NCI-H1417 (cell line): ENCODE results near the gene SMC3.
"Not testable (repeated sequence)": the region's sequence is repeated elsewhere in the genome, so short reads cannot be mapped to it uniquely, and the experiment has no call there.

ENCODE experiments used
- DNase-seq, 3 experiments: peaks; one replicate each; lab custom pipeline; 2025; lab: John Stamatoyannopoulos, UW

The SMC3 gene

DNA sequence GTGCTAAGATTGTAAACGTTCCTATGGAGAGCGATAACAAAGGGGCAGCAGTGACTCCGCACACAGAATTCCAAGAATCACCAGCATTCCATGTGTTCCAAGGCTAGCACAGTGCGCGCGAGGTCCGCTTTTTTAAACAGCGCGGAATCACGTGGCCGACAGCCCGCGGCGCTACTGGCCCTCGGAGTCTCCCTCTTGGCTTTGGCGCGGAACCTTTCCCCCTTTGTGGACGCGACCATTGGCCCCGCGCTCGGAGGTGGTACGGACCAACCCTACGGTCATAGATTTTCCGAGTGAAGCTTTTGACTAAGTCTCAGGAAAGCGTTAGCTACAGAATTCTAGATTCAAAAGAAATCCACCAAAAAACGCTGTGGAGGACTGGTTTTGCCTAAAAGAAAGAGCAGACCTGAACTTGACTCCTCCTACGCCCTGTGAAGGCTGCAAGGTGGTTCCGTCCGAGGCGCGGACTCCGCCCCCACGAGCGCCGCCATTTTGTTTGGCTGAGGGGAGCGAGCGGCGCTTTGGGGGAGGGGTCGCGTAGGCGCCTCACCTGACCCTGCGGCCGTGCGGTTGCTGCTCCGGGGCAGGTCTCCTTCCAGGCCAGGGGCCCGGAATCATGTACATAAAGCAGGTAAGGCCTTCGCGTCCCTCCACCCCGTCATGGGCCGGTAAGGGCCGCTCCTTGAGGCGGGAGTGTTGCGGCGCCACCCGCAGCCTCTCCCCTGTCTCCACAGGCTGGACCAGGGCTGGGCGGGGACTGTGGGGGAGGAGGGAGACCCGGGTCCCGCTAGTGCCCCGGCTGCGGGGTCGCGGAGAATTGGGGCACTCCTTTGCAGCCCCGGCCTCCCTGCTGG, at the start of gene SMC3:
Gene SMC3 (plus strand): TSS at position 495 of the 854 bp plus-strand sequence. CDS start 122 bp downstream, at position 617.
- peak; percentile 93 to 98 (median 94) for DNase-seq

DNA sequence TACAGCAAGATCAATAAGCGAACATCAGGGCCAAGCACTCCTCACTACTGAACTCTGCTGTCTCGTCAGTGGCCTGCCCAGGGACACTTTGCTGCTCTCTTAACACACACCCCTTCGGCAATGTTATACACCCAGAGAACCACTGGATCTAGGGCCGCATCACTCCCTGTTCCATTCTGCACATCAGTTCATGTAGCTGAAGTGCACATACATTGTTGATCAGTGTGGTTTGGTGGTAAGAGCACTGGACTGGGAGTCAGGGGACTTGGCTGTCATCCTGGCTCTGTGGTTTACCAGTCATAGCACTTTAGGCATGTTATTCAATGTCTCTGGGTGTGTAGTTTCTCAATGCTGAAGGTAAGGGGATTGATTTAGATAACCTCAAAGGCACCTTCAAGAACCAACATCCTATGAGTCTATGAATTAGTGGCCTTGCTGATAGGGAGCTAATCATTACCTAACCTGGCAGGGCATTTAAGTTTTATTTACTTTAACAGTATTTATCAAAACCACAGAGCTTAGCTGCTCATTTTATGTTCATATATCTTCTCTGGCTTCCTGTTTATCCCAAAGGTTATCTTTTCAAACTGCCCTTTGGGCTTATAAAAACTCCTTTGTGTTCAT, 45.0 kb upstream of the SMC3 start:
- peak in 1 of 3 experiments; percentile 43 for DNase-seq

DNA sequence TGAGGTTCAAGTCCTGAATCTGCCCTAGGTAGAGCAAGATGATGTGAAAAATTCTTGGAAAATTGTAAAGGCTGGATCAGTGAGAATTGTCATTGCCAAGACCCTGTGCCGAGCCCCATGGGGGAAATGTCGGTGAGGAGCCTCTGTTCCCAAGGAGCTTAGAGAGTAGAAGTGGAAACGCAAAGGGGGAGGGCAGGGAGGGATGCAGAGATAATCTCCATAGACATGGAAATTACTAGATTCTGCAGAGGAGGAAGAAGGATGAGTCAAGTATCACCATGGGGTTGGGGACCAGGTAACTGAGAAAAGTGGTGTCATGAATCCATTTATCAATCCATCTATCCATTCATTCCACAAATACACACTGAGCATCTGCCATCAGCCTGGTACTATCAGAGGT, 43.8 kb upstream of the SMC3 start:
- no peak for DNase-seq

DNA sequence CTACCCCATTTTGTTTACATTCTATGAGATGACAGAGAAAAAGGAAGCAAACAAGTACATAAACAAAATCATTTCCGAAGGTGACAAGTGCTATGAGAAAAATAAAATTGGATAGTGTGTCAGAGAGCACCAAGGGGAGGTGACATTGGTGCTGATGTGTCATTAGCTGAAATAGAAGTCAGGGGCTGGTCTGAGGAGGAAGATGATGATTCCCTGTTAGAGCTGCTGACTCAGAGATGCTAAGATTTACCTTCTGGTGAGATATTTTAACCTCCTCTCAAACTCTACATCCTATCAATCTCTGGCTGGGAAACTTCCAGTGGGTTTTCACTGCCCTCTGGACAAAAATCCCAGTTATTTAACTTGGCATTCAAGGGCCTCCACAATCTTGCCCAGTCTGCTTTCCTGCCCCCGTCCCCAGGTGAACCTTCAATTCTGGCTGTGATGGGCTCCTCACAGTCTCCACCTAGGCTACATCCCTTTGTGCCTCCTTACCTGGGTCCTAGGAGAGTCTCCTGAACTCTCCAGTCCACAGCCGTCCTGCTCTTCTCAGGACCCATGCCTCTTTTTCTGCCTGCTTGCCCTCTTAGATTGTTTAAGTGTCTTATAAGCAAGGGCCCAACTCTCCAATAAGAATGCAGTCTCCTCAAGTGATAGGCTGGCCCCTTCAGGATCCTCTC, 43.2 kb upstream of the SMC3 start:
- DNase-seq: no peak

DNA sequence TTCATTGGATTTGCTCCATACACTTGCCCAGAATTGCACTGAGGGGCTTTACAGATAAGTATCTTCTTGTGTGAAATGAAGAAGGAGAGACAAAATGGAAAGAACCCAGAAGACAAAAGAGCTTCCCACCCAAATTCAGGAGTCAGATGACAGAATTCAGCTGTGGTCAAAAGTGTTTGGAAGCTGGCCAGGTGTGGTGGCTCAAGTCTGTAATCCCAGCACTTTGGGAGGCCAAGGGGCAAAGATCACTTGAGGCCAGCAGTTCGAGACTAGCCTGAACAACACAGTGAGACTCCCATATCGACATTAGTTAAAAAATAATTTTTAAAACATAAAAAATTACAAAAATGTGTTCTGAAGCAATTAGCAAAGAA, 42.6 kb upstream of the SMC3 start:
- DNase-seq: no peak

DNA sequence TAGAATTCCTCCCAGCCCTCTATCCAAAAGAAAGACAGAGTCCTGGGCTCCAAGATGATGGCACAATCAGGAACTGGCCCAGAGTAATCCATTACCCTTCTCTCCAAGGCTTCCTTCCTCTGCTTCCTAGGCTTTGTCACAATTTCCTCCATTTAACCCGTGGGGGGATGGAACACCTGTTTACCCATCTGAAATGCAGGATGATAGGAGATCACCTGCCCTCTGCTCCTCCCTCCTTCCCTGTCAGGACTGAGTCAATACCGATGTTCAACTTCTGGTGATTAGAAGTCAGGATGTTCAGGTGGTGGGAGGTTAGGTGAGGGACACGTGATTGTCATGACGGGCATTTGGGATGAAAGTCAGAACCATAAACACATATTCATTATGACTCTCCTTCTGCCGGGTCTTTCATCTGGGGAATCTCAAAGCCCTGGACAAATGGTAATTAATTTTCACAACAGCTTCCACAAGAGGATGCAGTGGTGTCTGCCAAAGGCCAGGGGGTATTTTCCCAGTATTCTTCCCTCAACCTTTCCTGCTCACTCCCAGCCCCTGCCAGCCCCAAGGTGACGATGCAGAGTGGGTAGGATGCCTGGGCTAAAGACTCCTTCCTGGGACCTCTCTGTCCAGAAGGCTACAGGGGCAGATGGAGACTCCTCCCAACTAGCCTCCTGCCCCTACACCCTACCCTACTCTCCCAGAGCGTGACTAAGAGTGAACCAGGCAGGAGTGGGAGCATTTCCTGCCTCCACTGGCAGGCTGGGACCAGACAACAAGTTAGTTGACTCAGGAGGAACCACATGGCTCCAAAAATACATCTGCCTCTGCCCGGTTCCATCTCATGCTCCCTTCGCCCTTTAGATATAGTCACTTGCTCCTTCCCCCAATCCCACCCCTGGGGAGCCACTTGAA, 41.9 kb upstream of the SMC3 start:
- DNase-seq: no peak

DNA sequence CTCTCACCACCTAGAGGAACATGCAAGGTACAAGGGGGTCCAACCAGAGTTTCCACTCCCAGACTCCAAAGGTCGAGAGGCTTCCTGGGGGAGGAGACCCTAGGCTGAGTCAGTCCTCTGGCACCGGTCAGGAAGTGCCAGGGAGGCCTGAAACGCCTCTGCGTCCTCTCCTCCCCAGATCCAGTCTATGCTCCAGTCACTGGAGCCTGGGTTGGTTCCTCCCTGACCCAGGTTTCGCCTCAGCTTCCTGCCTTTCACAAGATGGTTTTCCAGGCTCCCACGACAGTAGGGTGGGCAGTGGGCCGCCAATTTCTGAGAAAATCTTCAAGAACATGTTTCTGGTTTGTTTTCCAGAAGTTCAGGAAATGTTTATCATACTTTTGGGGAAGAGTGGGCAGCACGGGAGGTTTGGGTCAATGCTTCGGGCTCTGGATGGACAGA, 39.7 kb upstream of the SMC3 start:
- DNase-seq: no peak

DNA sequence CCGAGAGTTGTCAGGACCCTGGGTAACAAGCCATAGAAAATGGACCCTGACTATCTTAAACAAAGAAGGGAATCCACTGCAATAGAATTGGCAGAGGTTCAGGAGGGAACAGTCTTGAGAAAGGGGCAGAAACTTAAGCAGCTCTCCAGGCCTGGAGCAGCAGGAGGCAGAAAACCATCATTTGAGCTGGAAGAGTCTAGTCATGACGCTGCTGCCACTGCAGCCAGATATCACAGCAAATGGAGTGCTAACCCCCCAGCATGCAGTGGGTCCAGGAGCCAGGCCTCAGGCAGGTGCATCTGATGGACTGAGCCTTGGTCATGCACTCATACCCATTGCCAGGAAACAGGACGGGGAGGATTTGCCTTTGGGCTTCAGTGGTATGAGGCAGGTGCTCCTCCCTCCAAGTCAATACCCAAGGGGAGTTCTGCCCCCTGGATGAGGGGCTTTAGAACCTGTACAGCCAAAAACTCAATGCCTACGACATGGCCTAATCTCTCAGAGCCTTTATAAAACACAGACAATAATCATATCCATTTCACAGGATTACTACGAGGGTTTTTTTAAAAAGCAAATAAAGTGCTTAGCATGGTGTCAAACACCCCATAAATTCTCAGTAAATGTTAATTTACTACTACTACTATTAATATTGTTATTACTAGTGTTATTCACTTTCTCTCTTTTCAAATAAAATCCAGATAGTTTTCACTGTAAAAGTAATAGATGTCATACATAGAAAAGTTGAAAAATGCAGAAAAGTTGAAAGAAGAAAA, 39.1 kb upstream of the SMC3 start:
- no peak for DNase-seq

DNA sequence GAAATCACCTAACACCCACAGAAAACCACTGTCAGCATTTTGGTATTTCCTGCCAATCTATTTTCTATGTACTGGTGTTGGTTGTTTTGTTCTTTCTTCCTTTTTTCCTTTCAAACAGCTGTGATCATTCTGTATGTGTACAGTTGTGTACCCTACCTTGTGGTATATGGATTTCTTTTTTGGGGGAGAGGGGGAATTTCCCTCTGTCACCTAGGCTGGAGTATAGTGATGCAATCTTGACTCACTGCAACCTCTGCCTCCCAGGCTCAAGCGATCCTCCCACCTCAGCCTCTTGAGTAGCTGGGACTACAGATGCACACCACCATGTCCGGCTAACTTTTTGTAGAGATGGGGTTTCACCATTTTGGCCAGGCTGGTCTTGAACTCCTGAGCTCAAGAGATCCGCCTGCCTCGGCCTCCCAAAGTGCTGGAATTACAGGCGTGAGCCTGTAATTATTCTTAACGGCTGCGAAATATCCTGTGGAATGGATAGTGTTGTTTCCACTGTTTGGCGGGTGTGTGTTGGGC, 38.4 kb upstream of the SMC3 start:
- not testable (repeated sequence) for DNase-seq

DNA sequence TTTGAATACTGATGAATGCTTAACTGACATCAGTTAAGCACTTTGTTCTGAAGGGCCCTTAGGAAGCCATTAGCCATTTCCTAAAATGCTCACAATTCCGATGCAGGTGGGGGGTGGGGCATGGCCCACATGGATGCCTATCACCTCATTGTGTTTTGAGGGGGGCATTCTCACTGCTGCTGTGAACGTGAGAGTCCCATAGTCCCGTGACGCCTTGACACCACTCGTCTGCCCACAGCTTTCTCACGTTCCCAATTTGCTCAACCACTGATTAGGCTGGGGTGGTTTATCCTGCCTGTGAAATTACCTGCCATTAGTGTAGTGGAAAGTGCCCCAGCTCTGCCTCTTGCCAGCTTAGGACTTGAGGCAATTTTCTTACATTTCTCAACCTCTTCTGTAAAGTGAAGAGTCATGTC, 37.9 kb upstream of the SMC3 start:
- DNase-seq: no peak

DNA sequence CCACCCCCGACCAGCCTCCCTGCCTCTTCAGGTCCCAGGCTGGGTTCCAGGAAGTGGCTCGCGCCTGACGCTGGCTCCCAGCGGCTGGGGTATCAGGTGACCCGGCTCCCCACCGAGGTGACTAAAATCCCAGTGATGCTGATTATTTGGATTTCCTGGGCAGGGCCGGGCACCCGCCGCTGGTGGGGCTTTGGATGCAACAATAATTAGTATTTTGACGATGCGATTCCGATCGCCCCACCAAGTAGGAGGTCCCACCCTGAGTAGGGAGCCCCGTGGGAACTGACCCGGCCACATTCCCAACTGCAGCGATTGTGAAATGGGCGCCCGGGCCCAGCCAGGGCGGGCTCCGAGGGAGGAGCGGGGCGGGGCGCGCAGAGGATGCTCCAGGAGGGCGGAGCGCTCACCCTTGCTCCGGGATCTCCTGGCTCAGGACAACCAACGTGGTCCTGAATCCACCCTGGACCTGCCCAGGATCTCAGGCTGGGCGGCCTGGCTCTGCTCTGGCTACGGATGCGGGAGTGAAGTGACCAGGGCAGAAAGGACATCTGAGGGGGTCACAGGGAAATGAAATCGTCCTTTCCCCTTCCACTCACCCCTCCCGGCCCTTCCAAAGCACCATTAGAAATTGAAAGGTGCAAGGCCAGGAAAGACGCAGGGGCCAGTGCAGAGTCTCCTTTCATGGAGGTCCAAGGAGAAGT, 37.2 kb upstream of the SMC3 start:
- peak in 1 of 3 experiments; percentile 5 for DNase-seq

DNA sequence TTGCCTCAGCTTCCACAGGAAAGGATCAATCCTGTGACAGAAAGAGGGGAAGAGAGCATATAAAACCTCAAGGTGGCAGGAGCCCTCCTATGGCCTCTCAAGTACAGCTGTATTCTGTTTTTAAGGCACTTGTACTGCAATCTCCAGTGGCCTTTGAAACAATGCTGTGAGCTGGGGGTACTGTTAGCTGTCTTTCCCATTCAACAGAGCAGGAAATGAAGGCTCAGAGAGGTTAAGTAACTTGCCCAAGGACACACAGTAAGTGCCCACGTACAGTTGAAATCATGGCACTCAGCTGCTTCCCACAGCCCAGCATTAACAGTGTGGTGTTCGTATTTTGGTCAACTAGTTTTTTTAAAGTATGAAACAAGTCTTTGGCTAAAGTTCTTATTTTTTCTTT, 35.8 kb upstream of the SMC3 start:
- no peak for DNase-seq

DNA sequence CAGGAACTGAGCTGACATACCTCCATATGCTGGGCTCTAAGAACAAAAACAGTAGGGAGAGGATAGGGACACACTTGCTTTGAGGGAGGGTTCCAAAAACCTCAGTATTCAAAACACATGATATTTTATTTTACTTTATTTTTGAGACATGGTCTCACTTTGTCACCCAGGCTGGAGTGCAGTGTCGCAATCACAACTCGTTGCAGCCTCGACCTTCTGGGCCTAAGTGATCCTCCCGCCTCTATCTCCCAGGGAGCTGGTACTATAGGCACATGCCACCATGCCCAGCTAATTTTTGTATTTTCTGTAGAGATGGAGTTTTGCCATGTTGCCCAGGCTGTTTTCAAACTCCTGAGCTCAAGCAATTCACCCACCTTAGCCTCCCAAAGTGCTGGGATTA, 34.9 kb upstream of the SMC3 start:
- DNase-seq: not testable (repeated sequence)

DNA sequence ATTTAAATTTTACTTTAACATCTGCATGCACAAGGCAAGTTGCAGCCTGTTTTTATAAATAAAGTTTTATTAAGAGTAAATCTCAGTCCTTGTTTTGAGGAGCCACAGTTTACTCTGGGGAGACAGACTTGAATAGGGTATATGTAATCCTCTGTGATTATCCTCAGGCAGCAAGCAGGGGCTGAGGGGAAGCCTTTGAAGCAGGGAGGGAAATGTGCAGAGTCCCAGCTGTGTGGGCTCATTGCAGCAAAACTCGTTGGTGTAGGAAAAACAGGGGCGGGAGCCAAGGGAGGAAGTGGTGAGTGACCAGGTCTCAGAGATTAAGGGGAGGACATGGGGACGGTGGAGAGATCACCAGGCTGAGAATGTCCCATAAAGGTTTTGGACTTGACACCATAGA, 34.3 kb upstream of the SMC3 start:
- DNase-seq: no peak

DNA sequence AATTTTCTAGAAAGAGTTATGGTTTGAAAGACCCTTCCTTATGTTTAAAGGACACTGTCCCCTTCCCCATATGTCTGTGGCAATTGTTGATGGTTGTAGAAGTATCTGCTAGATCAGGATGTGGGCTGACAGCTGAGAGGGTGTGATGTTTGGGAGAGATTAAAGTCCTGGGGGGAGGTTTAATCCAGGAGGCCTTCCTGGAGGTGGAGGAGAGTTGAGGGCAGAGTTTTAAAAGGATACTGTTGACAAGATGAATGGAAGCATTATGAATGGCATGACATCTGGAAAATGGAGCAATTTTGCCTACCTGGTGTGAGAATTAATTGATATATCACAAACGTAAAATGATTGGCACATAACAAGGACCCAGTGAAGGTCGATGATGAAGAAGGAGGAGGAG, 32.9 kb upstream of the SMC3 start:
- no peak for DNase-seq

DNA sequence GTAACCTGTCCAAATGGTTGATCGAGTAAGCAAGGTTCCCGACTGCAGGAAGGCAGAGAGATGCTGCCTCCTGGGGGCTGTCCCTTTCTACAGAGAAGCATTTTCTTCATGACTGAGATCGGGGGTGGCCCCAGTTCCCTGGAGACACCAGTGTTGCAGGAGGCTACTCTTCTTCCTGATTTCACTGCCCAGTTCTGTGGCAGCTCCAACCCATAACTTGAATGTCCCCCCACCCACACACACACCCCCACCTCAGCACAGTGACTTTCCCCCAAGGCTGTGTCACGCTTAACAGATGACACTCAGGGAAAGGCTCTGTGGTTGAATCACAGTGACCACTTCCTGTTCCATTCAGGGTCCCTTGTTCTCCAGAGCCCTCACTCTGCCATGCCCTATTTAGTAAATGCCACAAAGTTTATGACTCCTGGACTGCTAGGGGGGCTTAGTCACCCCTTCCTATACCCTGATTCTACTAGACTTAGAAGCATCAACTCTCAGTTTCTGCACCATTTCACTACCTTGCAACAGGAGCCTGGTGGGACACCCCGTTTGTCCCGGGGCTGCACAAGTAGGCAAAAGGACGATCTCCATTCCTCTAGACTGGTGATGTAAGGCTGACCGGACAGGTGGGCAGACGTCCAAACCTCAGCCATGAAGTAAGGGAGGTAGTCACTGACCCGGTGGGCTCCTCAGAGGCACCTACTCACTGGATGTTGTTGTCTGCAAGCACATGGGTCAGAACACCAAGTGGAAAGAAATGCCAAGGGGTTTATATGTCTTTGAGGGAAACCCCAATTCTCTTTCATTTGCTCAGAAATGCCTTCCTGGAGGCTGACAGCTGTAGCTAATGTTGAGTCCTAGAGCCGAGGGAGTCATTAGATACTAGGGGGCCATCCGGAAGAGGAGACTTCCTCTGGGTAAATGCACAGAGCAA, 31.3 kb upstream of the SMC3 start:
- peak in 1 of 3 experiments; percentile 10 for DNase-seq

DNA sequence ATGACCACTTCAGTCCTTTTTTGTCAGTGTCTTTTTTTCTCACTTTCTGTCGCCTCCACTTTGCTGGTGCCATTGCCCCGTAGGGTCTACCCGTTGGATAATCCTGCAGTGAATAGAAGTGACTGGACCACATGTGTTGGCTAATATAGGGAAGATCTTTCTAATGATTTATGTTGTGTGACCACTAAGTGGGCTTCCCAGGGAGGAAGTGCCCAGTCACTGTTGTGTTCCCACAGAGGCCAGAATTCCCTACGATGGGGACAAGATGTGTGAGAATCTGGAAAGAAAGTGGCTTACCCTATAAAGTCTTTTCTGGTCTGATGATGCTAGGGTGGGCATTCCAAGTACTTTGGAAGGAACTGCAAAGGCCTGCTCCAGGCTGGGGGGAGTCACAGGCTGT, 28.4 kb upstream of the SMC3 start:
- DNase-seq: no peak

DNA sequence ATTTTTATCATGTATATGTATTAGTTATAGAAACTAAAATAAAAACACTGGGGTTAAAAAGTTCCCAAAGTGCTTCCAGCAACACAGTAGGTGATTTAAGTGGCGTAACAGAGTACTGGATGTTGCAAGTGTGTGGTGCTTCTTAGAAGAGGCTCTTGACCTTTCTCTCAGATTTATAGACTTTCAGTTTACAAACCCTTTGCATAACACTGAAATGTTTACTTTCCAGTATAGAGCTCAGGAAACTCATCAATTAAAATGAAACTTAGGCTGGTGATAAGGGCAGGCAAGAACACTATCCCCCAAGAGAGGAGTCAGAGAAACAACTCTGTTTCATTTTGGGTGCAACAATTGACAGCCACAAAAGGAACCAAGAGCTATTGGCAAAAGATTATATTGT, 27.5 kb upstream of the SMC3 start:
- peak in 1 of 3 experiments; percentile 2 for DNase-seq

DNA sequence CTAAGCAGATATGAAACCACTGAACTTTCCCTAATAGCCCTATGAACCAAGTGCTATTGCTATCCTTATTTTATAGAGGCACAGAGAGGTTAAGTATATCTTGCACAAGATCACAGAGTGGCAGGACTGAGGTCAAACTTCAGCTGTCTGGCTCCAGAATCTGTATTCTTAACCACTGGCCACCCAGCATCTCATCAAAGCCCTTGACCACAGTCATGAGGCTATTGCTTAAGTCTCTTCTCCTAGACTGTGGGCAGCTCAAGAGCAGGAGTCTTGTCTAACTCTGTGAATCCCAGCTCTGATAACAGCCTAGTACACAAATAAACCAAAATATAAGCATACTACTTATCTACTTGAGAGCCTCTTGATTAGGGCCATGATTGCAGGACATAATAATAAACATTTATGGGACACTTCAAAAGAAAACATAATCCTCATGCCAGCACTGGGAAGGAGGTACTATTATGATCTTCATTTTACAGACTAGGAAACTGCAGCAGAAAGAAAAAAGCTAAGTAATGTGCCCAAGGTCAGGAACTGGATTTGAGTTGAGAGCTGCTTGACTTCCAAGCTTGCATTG, 22.4 kb upstream of the SMC3 start:
- no peak for DNase-seq
